ENCODE measurements around the gene NFE2L3. TPM values are rescaled to one million over a fixed set of nuclear protein-coding genes. Genes with fewer than 3 reads are reported as not detected.

The NFE2L3 gene
- total and polyA plus RNA-seq, 9 of the 15 experiments (the other 6 are each of a cell fraction or from before 2014, with no cell fraction given), result 2.9 to 16.9 (median 12.4) TPM

GRCh38 chr7:26153823-26154783 is 2.1 kb downstream of the NFE2L3 start:
- TF ChIP-seq ZNF121 (CRISPR knock-in tag; conservative IDR thresholded peaks at IDR 0.05) (peak; percentile 74), TFAM (CRISPR knock-in tag; conservative IDR thresholded peaks at IDR 0.05) (no peak), FUS (optimal IDR thresholded peaks at IDR 0.05; ENCODE audit: low read depth, low read length) (no peak), ZNF764 (CRISPR knock-in tag; IDR thresholded peaks at IDR 0.05; ENCODE audit: low read depth) (peak; percentile 78), ZNF717 (CRISPR knock-in tag; IDR thresholded peaks at IDR 0.05) (no peak), JUND (IDR thresholded peaks at IDR 0.05; ENCODE audit: borderline replicate concordance, low read depth, low read length) (0 out of 2 replicates have a peak, but pooled peaks have one; percentile 19), JUND (tag; IDR thresholded peaks at IDR 0.05; ENCODE audit: borderline replicate concordance, low read depth, low read length) (no peak), CREM (IDR thresholded peaks at IDR 0.05; ENCODE audit: low read depth) (0 out of 2 replicates have a peak, but pooled peaks have one; percentile 17), KDM5B (IDR thresholded peaks at IDR 0.05; ENCODE audit: insufficient replicate concordance, low read depth, low read length) (peak; percentile 34), ZBTB9 (CRISPR knock-in tag; IDR thresholded peaks at IDR 0.05) (no peak), GABPA (tag; conservative IDR thresholded peaks at IDR 0.05; ENCODE audit: low read depth) (peak; percentile 37; the same call in 1 of the 2 replicates), EHMT2 (IDR thresholded peaks at IDR 0.05) (no peak), SPI1 (IDR thresholded peaks at IDR 0.05; ENCODE audit: borderline replicate concordance, low read depth, low read length) (peak; percentile 74), ZNF384 (IDR thresholded peaks at IDR 0.05; ENCODE audit: low read depth, low read length) (no peak), DDX20 (tag; IDR thresholded peaks at IDR 0.05; ENCODE audit: low read depth) (no peak)
- ATAC-seq (peak; percentile 54), DNase-seq (ENCODE audit: extremely low read depth in 1 of 4, low spot score in 3 of 4) (peak; percentile 33 to 62 (median 40)), FAIRE-seq (no peak)
- H3K4me2 ChIP-seq (ENCODE audit: insufficient read depth, low read length), result peak overlapping the region; percentile 91
- peaks cover 64% of the 10 kb centered on the region for H3K79me2 ChIP-seq (ENCODE audit: control insufficient read depth, insufficient read depth, low read length)
- no peaks in the 10 kb centered on the region for H3K27me3 ChIP-seq (ENCODE audit: control insufficient read depth in 2 of 2, insufficient read depth in 2 of 2, low read length in 2 of 2)
- intact Hi-C loops (cut with micrococcal nuclease), result loop anchor here (2.0 kb wide), 1 partner anchor 33 kb away; no protein-coding TSS in a partner anchor
- no peak overlapping the region; the same call in 1 of the 2 replicates for H2AFZ ChIP-seq (ENCODE audit: low read depth, low read length)
- H3K9ac ChIP-seq (ENCODE audit: insufficient read depth in 1 of 2, low read depth in 2 of 2, low read length in 2 of 2), result peak overlapping the region; percentile 47 to 51; a peak in 2 of 4 replicates
- H3K36me3 ChIP-seq (ENCODE audit: control insufficient read depth, insufficient read depth, low read length), result no peaks in the 10 kb centered on the region; the same call in 2 of the 3 replicates
- H4K20me1 ChIP-seq (replicated peaks; ENCODE audit: control insufficient read depth, insufficient read depth, low read length), result peaks cover 11% of the 10 kb centered on the region; the same call in 1 of the 2 replicates
- in situ Hi-C loops (cut with MboI), result no loop called here
- no peaks in the 10 kb centered on the region for H3K9me1 ChIP-seq (ENCODE audit: control insufficient read depth, insufficient read depth, low read length)
- POLR2A ChIA-PET, result interaction anchor here (0.7 to 5.7 kb wide), 4 partner anchors 28 to 44 kb away, joined by 4 to 27 read pairs (median 4); no protein-coding TSS in a partner anchor
- H3K27ac ChIP-seq (ENCODE audit: extremely low read depth, low read depth, low read length), result 0 out of 3 replicates have a peak overlapping the region, but pooled peaks have one; percentile 29
- WGBS (ENCODE audit: insufficient coverage, low coverage, missing lambda C conversion rate), result 63% methylated on average over 15 of the region's 15 CpGs
- no peaks in the 10 kb centered on the region for H3K9me3 ChIP-seq (replicated peaks; ENCODE audit: control insufficient read depth, insufficient read depth, low read depth, low read length)
- BruUV-seq (replicated peaks), result no TSS peak
- peaks cover 25 to 41% of the 10 kb centered on the region in 2 experiments for H3K4me1 ChIP-seq (replicated peaks in 1 of 2; ENCODE audit: control insufficient read depth in 2 of 2, insufficient read depth in 2 of 2, low read length in 2 of 2)
- peak overlapping the region; percentile 75; the same call in 1 of the 2 replicates for H3K4me3 ChIP-seq
- CTCF ChIA-PET (ENCODE audit: low intra/inter-chr PET ratio), result no interaction called here
